Activated naive CD4-positive, alpha-beta T cell treated with anti-CD3 and anti-CD28 coated beads, Interleukin-2, amount 50 U/mL, for 16 hours (primary cell): Measurements from ENCODE around the gene RNF224.
"Not testable (repeated sequence)": the region's sequence is repeated elsewhere in the genome, so short reads cannot be mapped to it uniquely, and the experiment has no call there.

ENCODE experiments used
- DNase-seq: peaks from one replicate; pipeline ENCODE4 v3.0.0-alpha.2; 2020

The RNF224 gene

DNA sequence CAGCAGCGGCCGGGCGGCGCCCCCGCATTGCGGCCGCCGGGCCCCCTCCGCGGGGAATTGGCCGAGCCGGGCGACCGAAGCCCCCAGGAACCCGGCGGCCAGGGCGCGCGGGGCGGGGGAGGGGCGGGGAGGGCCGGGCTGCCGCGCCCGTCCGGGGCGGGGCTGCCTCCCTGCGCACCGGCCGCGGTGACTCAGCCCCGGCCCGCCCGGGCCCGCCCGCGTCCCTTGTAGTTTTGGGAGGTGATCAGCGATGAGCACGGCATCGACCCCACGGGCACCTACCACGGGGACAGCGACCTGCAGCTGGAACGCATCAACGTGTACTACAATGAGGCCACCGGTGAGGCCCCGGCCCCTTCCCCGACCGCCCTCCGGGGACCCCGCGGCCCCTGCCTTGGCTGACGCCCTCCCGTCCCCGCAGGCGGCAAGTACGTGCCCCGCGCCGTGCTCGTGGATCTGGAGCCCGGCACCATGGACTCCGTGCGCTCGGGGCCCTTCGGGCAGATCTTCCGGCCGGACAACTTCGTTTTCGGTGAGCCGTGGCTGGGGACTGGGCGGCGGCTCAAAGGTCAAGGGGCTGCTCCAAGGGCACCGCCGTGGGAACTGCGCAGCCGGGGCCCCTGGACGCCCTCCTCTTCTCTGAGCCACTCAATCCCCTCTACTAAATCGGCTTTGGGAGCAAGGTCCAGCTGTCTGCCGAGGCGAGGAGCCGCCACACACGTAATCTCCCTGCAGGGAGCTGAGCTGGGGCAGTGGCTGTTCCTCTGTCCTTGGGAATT is 14.4 kb downstream of the RNF224 start:
- DNase-seq = peak; percentile 71

DNA sequence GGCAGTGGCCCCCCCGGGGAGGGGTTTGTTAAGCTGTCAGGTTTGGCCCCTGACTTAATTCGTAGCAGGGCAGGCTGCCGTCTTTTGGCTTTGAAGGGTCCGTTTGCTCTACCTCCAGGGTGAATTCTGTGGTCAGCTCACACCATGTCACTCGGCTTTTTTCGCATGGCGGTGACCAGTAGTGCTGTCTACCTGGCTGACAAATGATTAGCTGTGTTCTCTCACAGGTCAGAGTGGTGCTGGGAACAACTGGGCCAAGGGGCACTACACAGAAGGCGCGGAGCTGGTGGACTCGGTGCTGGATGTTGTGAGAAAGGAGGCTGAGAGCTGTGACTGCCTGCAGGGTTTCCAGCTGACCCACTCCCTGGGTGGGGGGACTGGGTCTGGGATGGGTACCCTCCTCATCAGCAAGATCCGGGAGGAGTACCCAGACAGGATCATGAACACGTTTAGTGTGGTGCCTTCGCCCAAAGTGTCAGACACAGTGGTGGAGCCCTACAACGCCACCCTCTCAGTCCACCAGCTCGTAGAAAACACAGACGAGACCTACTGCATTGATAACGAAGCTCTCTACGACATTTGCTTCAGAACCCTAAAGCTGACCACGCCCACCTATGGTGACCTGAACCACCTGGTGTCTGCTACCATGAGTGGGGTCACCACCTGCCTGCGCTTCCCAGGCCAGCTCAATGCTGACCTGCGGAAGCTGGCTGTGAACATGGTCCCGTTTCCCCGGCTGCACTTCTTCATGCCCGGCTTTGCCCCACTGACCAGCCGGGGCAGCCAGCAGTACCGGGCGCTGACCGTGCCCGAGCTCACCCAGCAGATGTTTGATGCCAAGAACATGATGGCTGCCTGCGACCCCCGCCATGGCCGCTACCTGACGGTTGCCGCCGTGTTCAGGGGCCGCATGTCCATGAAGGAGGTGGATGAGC is 15.2 kb downstream of the RNF224 start:
- DNase-seq = no peak

DNA sequence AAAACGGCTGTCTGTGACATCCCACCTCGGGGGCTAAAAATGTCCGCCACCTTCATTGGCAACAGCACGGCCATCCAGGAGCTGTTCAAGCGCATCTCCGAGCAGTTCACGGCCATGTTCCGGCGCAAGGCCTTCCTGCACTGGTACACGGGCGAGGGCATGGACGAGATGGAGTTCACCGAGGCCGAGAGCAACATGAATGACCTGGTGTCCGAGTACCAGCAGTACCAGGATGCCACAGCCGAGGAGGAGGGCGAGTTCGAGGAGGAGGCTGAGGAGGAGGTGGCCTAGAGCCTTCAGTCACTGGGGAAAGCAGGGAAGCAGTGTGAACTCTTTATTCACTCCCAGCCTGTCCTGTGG is 15.9 kb downstream of the RNF224 start:
- not testable (repeated sequence) for DNase-seq

DNA sequence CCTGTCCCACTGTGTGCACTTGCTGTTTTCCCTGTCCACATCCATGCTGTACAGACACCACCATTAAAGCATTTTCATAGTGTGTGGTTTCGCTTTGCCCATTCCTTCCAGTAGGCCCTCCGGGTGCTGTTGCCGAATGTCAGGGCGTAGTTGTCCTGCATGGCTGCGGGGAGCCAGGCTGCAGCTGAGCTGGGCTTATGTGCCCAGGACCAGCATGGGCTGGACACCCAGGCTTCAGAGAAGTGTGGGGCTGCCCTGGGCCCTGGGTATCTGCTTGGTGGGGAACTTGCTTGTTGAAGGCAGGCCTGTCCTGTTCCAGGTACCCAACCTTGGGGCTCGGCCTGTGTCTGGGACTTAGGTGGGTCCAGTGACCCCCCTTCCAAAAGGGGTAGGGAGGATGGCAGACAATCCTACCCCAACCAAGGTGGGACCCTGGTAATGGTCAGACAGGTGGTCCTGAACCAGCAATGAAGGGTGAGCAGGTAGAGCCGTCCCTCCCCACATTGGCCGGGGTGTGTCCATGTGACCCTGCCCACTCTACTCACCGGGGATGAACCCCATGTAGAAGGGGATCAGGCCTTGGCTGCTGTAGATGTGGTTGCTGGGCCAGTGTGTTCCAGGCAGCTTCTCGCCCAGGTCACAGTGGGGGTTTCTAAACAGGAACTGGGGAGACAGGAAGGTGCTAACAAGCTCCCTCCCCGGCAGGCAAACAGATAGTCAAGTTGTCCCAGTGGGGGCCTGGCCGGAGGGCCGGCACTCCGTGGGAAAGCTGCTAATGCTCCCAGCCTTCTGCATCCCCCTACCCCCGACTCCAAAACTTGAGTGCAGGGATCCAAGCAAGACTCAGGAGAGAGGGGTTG is 16.6 kb downstream of the RNF224 start:
- no peak for DNase-seq

DNA sequence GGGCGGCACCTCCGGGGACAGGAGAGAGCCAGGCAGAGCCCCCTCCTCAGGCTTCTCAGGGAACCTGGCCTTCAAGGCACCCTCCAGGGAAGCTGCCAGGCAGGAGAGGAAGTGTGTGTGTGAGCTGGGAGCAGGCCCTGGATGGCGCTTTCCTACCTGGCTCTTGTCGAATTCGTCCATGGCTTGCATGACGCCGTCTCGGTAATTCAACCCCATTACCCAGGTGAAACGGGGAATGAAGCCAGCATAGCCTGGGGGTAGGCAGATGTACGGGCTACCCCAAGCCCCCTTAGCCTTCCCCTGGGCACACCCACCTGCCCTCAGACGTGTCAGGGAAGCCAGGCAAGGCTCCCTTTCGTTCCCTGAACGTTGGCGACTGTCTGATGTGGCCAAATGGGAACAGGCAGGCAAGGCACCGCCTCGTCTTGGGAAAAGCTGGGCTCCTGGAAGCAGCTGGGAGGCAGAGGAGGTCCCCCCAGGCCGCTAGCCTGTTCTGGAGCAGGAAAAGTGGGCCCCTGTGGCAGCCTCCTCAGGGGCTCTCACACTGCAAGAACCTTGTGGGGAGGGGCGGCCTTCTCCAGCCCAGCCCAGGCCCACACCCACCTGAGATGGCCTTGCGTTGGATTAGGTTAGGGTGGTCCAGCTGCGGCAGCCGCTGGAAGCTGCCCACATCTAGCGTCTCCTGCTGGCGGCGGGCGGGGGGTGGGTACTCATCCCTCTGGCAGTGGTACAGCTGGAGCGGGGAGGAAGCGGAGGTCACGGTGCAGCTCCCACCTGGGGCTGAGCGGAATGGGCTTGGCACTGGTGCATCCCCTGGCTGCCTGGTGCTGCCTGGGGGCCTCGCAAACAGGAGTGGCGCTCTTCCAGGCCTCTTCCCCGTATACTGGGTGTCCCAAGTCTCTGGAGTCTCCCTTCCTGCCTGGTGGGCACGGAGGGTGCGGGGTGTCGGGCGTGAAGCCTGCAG is 17.5 kb downstream of the RNF224 start:
- no peak for DNase-seq

DNA sequence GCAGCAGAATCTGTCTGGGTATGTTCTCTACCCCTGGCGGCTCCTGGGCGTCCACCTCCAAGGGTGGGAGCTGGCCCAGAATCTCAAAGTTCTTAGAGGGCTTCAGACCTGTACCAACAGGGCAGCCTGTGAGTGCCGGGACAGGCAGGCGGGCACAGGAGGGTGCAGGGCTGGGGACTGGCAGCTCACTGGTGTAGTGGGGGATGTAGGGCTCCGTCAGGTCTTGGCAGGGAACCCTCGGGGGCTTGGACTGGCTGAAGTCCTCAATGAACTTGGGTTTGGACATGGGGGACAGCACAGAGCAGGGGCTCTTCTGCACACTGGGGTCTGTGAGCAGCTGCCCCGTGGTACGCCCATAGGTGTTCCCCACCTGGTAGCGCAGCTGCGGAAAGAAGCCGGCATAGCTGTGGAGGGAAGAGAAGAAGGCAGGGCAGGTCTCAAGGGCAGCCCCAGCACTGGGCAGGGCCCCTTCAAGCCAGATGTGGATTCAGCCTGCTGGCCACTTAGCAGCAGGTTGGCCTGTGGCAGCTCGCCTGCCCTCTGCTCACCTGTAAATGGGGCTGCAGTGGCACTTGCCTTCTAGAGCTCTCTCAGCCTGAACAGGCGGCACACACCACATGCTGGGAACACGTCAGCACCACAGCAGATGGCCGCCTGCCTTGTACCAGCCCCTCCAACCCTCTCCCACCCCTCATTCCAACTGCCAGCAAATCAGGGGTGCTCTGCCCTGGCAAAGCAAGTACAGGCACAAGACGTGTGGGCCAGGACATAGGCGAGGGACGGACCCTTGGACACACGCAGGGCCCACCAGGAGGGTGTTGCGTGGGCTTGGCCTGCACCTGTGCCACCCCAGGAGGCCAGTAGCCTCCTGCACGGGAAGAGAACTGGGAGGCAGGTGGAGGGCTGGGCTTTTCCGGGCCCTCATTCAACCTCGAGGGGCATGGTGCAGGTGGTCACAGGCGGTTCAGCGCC is 18.4 kb downstream of the RNF224 start:
- DNase-seq = no peak

DNA sequence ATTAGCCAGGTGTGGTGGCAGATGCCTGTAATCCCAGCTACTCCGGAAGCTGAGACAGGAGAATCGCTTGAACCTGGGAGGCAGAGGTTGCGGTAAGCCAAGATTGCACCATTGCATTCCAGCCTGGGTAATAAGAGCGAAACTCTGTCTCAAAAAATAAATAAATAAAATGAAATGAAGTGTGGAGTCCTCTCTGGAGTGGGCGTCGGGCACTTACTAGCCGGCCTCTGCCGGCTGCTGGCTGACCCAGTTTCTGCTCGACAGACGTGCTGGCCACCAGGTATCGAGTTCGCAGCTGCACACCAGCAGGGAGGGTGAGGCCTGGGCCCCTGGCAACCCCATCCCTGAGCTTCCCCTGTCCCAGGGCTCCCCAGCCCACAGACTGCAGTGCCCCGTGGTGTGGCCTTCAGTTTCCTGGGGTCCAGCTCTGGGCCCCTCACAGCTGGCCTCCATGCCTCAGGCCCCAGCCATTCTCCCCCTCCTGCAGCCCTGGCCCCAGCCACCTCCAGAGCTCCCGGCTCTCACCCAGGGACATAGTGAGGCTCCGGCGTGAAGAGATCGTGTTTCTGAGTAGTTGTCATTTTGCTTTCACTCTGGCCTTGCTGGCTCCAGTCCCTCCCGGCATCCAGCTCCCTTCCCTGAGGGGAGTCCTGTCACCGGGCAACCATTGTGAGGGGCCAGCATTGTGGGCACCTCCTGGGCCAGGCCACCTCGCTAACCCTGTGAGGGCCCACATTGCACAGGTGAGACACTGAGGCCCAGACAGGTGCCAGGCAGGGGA is 20.0 kb downstream of the RNF224 start:
- DNase-seq = no peak

DNA sequence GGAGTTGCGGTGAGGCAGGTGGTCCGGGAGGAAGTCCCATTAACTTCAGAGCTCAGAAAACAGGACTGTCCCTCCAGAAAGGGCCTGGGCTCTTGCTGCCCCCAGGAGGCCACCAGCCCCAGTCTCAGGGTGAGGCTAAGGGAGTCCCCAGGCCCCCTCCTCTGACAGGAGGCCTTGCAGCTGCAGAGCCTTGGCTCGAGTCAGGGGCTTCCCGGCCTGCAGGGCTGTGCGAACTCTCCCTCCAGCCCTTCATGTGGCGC is 20.5 kb downstream of the RNF224 start:
- no peak for DNase-seq

DNA sequence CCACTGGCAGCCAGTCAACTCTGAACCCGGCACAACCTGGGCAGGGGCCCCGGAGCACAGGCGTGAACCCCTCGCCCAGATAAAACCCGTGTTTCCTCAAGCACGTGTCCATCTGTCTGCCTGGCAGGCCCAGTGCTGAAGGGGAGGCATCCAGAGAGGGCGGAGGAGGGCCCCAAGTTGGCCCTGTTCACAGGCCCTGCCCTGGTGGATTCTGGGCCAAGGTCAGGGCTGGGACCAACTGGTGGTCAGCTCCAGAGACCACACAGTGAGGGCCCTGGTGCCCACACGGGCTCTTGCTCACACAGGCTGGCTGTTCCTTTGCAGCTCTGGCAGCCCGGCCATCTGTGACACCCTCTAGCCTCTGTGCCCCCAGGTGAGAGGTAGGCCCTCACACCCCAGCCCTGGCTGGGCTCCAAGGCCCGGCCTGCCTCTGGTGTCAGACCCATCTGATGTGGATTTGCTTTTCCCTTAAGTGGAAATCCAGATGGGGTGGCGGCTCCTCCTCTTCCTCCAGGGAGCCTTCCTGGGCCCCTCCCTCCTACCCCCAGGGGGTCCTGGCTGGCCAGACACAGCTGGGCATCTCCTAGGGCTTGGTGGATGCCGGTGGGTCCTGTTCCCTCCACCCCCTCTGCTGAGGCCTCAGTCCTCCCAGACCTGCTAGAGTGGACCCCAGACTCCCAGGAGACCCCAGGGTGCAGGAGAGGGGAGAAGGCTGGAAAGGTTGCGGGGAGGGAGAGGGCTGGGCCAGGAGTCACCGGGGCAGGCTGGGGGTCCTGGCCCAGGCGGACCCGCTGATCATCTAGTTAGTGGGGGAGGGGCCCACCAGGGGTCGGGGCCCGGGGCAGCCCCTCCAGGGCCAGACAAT is 23.3 kb downstream of the RNF224 start:
- DNase-seq = no peak

DNA sequence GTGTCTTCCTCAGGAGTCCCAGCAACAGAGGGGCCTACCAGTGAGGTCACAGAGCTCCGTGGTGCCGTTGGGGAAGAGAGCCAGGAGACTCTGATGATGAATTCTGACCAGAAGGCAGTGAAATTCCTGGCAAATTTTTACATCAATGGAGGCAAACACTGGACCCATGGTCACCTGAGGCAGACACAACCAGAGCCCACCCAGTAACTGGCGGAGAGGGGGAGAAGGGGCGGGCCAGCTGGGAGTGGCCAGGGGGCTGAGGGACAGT is 23.8 kb downstream of the RNF224 start, which contains the start of gene STPG3:
Gene STPG3, plus strand, starts transcription at position 93 of the 268 bp plus-strand sequence. Its CDS starts 1 bp downstream, at position 94.
- no peak for DNase-seq

DNA sequence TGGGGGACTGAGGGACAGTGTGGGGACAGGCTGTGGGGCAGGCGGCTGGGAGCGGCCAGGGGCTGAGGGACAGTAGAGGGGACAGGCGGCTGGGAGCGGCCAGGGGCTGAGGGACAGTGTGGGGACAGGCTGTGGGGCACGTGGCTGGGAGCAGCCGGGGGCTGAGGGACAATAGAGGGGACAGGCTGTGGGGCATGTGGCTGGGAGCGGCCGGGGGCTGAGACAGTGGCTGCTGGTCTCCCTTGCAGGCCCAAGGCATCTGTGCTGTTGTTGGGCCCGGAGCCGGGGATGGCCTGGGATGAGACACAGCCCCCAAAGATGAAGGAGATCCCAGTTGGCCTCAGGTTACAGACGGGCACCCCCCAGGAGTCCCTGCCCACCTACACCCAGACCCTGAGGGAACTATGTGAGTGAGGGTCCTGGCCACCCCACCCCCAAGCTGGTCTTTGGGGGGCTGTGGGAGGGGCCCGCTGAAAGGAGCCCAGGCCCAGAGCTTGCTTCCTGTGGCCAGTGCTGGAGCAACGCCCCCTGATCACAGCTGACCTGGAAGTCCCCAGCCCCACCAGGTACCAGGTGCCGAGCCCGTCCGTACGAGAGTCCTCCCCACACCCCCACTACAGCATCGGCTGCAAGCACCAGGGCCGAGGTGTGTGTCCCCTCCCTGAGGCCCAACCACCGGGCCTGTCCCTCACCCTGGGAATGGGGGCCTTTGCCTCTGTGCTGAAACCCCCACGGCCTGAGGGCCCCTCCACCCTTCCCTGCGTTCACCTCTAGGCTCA is 24.4 kb downstream of the RNF224 start:
- DNase-seq = no peak

DNA sequence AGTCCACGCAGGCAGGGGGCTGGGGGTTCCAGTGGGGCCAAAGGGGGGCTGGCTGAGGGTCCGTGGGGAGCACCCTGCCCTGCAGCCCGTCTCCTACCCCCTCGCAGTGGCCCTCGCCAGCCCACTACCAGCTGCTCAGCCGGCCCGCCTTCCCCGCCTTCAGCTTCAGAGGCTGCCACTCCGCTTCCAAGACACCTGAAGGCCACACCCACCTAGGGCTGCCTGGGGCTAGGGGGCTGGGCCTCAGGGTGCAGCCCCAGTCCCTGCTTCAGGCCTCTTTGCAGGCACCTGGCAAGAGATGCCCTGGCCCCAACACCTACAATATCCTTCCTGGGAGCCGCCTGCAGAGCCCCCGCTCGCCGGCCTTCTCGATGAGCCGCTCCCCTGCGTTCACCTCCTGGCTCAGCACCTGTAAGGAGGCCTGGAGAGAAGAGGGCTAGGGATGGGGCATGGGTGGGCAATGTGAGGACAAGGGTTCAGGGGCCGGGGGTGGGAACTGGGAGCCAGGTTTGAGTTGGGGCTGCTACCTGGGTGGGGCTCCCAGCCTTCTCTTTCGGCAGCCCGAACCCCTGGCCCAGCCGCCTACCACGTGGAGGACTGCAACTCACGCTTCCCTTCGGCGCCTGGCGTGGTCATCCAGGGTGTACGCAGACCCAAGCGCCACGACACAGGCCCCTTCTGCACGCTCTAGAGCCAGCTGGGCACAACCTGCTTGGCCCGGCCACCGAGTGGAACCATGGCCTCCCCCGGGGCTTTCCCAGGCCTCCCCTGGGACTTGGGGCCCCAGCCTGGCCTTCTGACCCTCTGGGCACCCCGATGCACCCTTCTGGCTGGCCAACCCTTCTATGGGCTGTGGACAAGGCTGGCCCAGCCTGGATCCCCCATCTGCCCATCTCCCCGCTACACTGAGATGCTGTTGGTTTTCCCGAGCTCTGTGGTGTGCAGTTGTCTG is 25.5 kb downstream of the RNF224 start:
- no peak for DNase-seq

DNA sequence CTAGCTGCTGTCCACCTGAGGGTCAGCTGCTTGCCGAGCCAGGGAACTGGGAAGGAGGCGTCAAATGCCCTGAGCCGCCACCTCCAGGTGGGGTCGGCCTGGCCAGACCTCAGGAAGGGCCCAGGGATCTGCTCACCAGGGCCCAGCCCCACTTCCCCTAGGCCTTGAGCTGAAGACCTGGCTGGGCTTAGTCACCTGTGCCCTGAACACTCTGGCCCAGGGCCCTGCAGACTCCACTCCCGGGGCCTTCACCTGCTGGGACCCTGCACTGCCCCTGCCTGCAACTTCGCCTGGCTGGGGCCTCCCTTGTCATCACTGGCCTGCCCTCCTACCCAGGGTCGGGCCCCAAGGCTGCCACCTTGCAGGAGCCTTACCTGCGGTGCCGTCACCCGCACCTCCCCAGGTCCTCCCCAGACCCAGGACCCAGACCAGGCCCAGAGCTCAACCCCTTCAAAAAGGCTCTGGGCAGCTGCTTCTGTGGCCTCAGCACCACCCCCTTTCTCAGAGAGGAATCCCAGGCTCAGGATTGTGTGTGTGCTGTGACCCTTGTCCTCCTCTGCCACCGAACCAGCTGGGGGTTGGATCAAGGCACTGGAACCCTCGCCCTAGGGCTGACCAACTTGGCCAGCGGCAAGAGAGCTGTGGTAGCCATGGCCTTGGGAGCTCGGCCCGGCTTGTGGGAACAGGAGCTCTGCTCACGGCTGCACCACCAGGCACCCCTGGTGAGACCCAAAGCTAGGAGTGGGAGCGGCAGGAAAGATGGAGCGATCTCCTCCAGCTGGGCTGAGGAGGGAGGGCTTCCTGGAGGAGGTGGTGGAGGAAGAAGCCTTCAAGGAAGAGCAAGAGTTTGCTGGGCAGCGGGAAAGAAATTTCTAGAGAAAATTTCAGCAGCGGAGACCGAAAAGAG is 26.7 kb downstream of the RNF224 start:
- no peak for DNase-seq

DNA sequence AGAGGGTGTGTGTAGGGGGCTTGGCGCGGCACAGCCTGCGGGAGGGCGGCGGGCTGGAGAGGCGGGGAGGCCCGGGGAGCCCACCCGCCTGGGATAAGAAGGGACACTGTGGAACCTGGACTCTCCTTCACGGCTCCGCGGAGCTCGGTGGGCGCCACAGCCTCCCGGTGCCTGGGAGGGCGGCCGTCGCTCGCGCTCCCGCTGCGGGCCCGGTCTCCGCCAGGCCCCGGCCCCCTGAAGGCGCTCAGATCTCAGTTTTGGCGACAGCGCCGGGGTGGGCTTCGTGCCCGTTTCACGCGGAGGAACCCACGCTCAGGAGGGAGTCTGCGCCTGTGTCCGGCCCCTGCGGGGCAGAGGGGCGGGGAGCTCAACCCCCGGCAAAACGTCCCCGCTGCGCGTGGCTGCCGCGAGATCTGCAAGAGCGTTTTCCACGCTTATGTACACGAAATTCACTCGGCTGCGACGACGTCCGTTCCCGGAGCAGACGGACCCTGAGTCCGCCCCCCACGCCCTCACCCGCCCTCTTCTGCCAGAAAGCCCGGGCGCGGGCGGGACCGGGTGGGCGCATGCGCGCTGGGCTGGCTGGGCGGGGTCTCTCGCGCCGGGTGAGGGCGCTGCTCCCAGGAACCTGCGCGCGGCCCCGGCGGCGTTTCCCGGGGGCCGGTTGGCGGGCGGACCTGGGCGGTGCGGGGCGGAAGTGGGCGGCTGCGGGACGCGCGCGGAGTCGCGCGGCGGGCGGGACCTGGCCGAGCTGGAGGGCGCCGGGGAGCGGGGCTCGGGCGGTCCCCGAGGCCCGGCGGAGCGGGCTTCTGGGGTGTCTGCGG is 27.5 kb downstream of the RNF224 start, which contains the start of gene NELFB:
Gene NELFB, plus strand, starts transcription at position 704 of the 824 bp plus-strand sequence.
- peak; percentile 95 for DNase-seq
